ACC112 (cell line): ENCODE data around the gene SLC17A5.
A peak's percentile ranks its signal among the peaks of the same experiment; 100 is the strongest.
"Not testable (repeated sequence)": the region's sequence is repeated elsewhere in the genome, so short reads cannot be mapped to it uniquely, and the experiment has no call there.

Experiments used
- H2AFZ ChIP-seq: fragments of 200-600 bp; sonication (generic); one replicate; pipeline ENCODE4 v1.6.0; 2017; ENCODE audit warnings: antibody characterized with exemption, low read length; ENCODE audit not compliant: unreplicated experiment
- H3K27ac ChIP-seq: fragments of 200-600 bp; sonication (generic); 2 replicates; pipeline ENCODE4 v1.5.1; 2014; ENCODE audit warnings: low read depth, mild to moderate bottlenecking, antibody characterized with exemption, low read length, moderate library complexity
- H3K27me3 ChIP-seq: fragments of 200-600 bp; sonication (generic); 2 replicates; pipeline ENCODE4 v1.6.1; 2014; ENCODE audit warnings: mild to moderate bottlenecking, antibody characterized with exemption, low read length, moderate library complexity, mixed read lengths; ENCODE audit not compliant: insufficient read depth
- H3K36me3 ChIP-seq: fragments of 200-600 bp; sonication (generic); 2 replicates; pipeline ENCODE4 v1.6.1; 2016; ENCODE audit warnings: mild to moderate bottlenecking, antibody characterized with exemption, low read length, moderate library complexity, mixed read lengths; ENCODE audit not compliant: insufficient read depth
- H3K4me1 ChIP-seq: fragments of 200-600 bp; sonication (generic); one replicate; pipeline ENCODE4 v1.6.1; 2016; ENCODE audit warnings: low read length, mixed read lengths; ENCODE audit not compliant: insufficient read depth, unreplicated experiment, control insufficient read depth
- H3K4me3 ChIP-seq: fragments of 200-600 bp; sonication (generic); 2 replicates; pipeline ENCODE4 v1.5.1; 2014; ENCODE audit warnings: mild to moderate bottlenecking, low read depth, low read length
- H3K79me2 ChIP-seq: fragments of 200-600 bp; sonication (generic); one replicate; pipeline ENCODE4 v1.6.0; 2016; ENCODE audit warnings: low read length; ENCODE audit not compliant: control insufficient read depth, unreplicated experiment, insufficient read depth

SLC17A5 gene

GRCh38 chr6:73581293-73581692 is 72.5 kb downstream of the SLC17A5 start:
- Histone ChIP-seq H3K36me3 (no peaks in the 10 kb centered on the region), H3K79me2 (no peaks in the 10 kb centered on the region), H3K4me3 (peak overlapping the region; percentile 66), H3K27me3 (no peaks in the 10 kb centered on the region), H2AFZ (no peak overlapping the region), H3K4me1 (peaks cover 33% of the 10 kb centered on the region), H3K27ac (peak overlapping the region; percentile 99)

- peak overlapping the region; percentile 99 for H3K27ac ChIP-seq
Observed at GRCh38 chr6:73580247-73581149, 73.3 kb downstream of the SLC17A5 start.

GRCh38 chr6:73579851-73580246 is 73.9 kb downstream of the SLC17A5 start:
- H2AFZ ChIP-seq = no peak overlapping the region
- H3K4me1 ChIP-seq = peaks cover 30% of the 10 kb centered on the region
- no peaks in the 10 kb centered on the region for H3K27me3 ChIP-seq
- peak overlapping the region; percentile 99 for H3K27ac ChIP-seq
- no peaks in the 10 kb centered on the region for H3K79me2 ChIP-seq
- no peaks in the 10 kb centered on the region for H3K36me3 ChIP-seq
- peak overlapping the region; percentile 33; the same call in 1 of the 2 replicates for H3K4me3 ChIP-seq

More at GRCh38 chr6:73580247-73581149, 73.3 kb downstream of the SLC17A5 start:
- Histone ChIP-seq H3K4me1 (peaks cover 33% of the 10 kb centered on the region), H3K79me2 (no peaks in the 10 kb centered on the region), H3K27me3 (no peaks in the 10 kb centered on the region), H3K4me3 (peak overlapping the region; percentile 66), H2AFZ (no peak overlapping the region), H3K36me3 (no peaks in the 10 kb centered on the region)

GRCh38 chr6:73579389-73579788 is 74.4 kb downstream of the SLC17A5 start:
- H3K79me2 ChIP-seq = no peaks in the 10 kb centered on the region
- H3K27ac ChIP-seq = peak overlapping the region; percentile 99
- no peaks in the 10 kb centered on the region for H3K36me3 ChIP-seq
- H3K4me1 ChIP-seq = peaks cover 30% of the 10 kb centered on the region
- peak overlapping the region; percentile 5 for H2AFZ ChIP-seq
- H3K4me3 ChIP-seq = peak overlapping the region; percentile 33
- H3K27me3 ChIP-seq = no peaks in the 10 kb centered on the region

- H3K4me1 ChIP-seq = peaks cover 30% of the 10 kb centered on the region
- no peak overlapping the region for H3K4me3 ChIP-seq
- H3K27ac ChIP-seq = no peak overlapping the region
- H3K79me2 ChIP-seq = no peaks in the 10 kb centered on the region
- no peak overlapping the region for H2AFZ ChIP-seq
- H3K27me3 ChIP-seq = no peaks in the 10 kb centered on the region
- H3K36me3 ChIP-seq = no peaks in the 10 kb centered on the region
Observed at GRCh38 chr6:73577676-73578075, 76.1 kb downstream of the SLC17A5 start.

- H3K36me3 ChIP-seq, H3K27ac ChIP-seq, H3K4me3 ChIP-seq, H3K4me1 ChIP-seq, H2AFZ ChIP-seq, H3K27me3 ChIP-seq, H3K79me2 ChIP-seq: not testable (repeated sequence)
Observed at GRCh38 chr6:73572531-73572930, 81.3 kb downstream of the SLC17A5 start.

- not testable (repeated sequence) for H2AFZ ChIP-seq, H3K27me3 ChIP-seq, H3K36me3 ChIP-seq, H3K79me2 ChIP-seq, H3K27ac ChIP-seq, H3K4me3 ChIP-seq
- H3K4me1 ChIP-seq = peaks cover 12% of the 10 kb centered on the region
Observed at GRCh38 chr6:73571218-73572181, 82.3 kb downstream of the SLC17A5 start.

GRCh38 chr6:73569121-73569520 is 84.7 kb downstream of the SLC17A5 start:
- Histone ChIP-seq H3K79me2 (no peaks in the 10 kb centered on the region), H3K27me3 (no peaks in the 10 kb centered on the region), H3K4me3 (no peak overlapping the region), H3K27ac (no peak overlapping the region), H2AFZ (no peak overlapping the region), H3K36me3 (no peaks in the 10 kb centered on the region), H3K4me1 (peaks cover 19% of the 10 kb centered on the region)

GRCh38 chr6:73566954-73567591 is 86.7 kb downstream of the SLC17A5 start:
- H3K4me1 ChIP-seq = peaks cover 19% of the 10 kb centered on the region
- H3K27ac ChIP-seq = 0 out of 2 replicates have a peak overlapping the region, but pooled peaks have one; percentile 1
- H3K79me2 ChIP-seq = no peaks in the 10 kb centered on the region
- no peak overlapping the region for H3K4me3 ChIP-seq
- H3K36me3 ChIP-seq = no peaks in the 10 kb centered on the region
- H2AFZ ChIP-seq = peak overlapping the region; percentile 28
- no peaks in the 10 kb centered on the region for H3K27me3 ChIP-seq

- H3K4me1 ChIP-seq = peaks cover 19% of the 10 kb centered on the region
- H3K27me3 ChIP-seq, H3K27ac ChIP-seq, H3K79me2 ChIP-seq, H2AFZ ChIP-seq, H3K4me3 ChIP-seq, H3K36me3 ChIP-seq: not testable (repeated sequence)
Observed at GRCh38 chr6:73566486-73566871, 87.3 kb downstream of the SLC17A5 start.
